PFSK-1 (cell line): ENCODE measurements around the gene ACTN1.

Source experiments
- FOXP2 ChIP-seq: optimal IDR thresholded peaks from 2 replicates; pipeline ENCODE3; 2011; ENCODE audit warnings: borderline replicate concordance, control low read depth, inconsistent platforms; ENCODE audit not compliant: insufficient read depth; ENCODE audit errors: extremely low read length, extremely low read depth
- POLR2AphosphoS5 ChIP-seq: IDR thresholded peaks from 2 replicates; pipeline ENCODE4 v1.6.1; 2012; ENCODE audit warnings: low read depth, mild to moderate bottlenecking, control low read depth, low read length, moderate library complexity
- REST ChIP-seq, 2 experiments: IDR thresholded peaks; 2 replicates each; pipeline versions ENCODE4 v1.6.1 to v1.8.0; 2011 to 2012; ENCODE audit warnings: low read depth in 2 of 2, low read length in 2 of 2, control low read depth in 1 of 2, inconsistent platforms in 1 of 2, mild to moderate bottlenecking in 1 of 2, moderate library complexity in 1 of 2; ENCODE audit not compliant: insufficient read depth in 1 of 2
- SIN3A ChIP-seq: IDR thresholded peaks from 2 replicates; pipeline ENCODE4 v1.6.1; 2012; ENCODE audit warnings: mild to moderate bottlenecking, low read length, moderate library complexity, borderline replicate concordance; ENCODE audit not compliant: insufficient read depth
- TAF1 ChIP-seq: IDR thresholded peaks from 2 replicates; pipeline ENCODE4 v1.6.1; 2012; ENCODE audit warnings: low read length, control low read depth, borderline replicate concordance; ENCODE audit not compliant: insufficient read depth

- TF ChIP-seq REST (IDR thresholded peaks at IDR 0.05; ENCODE audit: insufficient read depth in 1 of 2, low read depth in 2 of 2, low read length in 2 of 2) (no peak), TAF1 (no peak), SIN3A (no peak), FOXP2 (no peak), POLR2AphosphoS5 (no peak)
Observed at GRCh38 chr14:68972507-68973218, 6.4 kb downstream of the ACTN1 start.
